Hepatocyte (in vitro differentiated cells): ENCODE measurements around the gene SLC9C2. TPM values are rescaled to one million over a fixed set of nuclear protein-coding genes. Genes with fewer than 3 reads are reported as not detected.

Source experiments
- DNase-seq: peaks from one replicate; pipeline ENCODE4 v3.0.0-alpha.2; 2016; ENCODE audit warnings: low spot score
- H2AFZ ChIP-seq: fragments of 200-600 bp; sonication (generic); 2 replicates; pipeline ENCODE4 v1.6.0; 2016; ENCODE audit warnings: antibody characterized with exemption, mild to moderate bottlenecking
- H3K27ac ChIP-seq: fragments of 200-600 bp; sonication (generic); 2 replicates; pipeline ENCODE4 v1.5.1; 2016; ENCODE audit warnings: mild to moderate bottlenecking
- H3K27me3 ChIP-seq: fragments of 200-600 bp; sonication (generic); 2 replicates; pipeline ENCODE4 v1.6.1; 2016
- H3K36me3 ChIP-seq: fragments of 200-600 bp; sonication (generic); replicated peaks from 2 replicates; pipeline ENCODE4 v1.5.1; 2016; ENCODE audit warnings: low read depth; ENCODE audit not compliant: insufficient read depth
- H3K4me1 ChIP-seq: fragments of 200-600 bp; sonication (generic); 2 replicates; pipeline ENCODE4 v1.5.1; 2016; ENCODE audit warnings: mild to moderate bottlenecking, moderate library complexity; ENCODE audit not compliant: insufficient read depth
- H3K4me2 ChIP-seq: fragments of 200-600 bp; sonication (generic); 2 replicates; pipeline ENCODE4 v1.6.0; 2016
- H3K4me3 ChIP-seq: fragments of 200-600 bp; sonication (generic); 2 replicates; pipeline ENCODE4 v1.5.1; 2016; ENCODE audit warnings: mild to moderate bottlenecking
- H3K79me2 ChIP-seq: fragments of 200-600 bp; sonication (generic); 2 replicates; pipeline ENCODE4 v1.6.0; 2017; ENCODE audit warnings: mild to moderate bottlenecking
- H3K9me2 ChIP-seq: fragments of 200-600 bp; sonication (generic); replicated peaks from 2 replicates; pipeline ENCODE4 v1.6.0; 2017; ENCODE audit warnings: mild to moderate bottlenecking; ENCODE audit not compliant: insufficient read depth
- H3K9me3 ChIP-seq: fragments of 200-600 bp; sonication (generic); 2 replicates; pipeline ENCODE4 v1.5.1; 2016; ENCODE audit warnings: low read depth, mild to moderate bottlenecking
- H4K20me1 ChIP-seq: fragments of 200-600 bp; sonication (generic); 2 replicates; pipeline ENCODE4 v1.6.0; 2016; ENCODE audit warnings: mild to moderate bottlenecking; ENCODE audit not compliant: insufficient read depth, poor library complexity, severe bottlenecking
- CTCF ChIP-seq: fragments of 200-600 bp; sonication (generic); IDR thresholded peaks from 2 replicates; pipeline ENCODE4 v1.5.1; 2016; ENCODE audit warnings: antibody characterized with exemption, mild to moderate bottlenecking; ENCODE audit not compliant: poor library complexity
- EZH2 ChIP-seq: fragments of 200-600 bp; sonication (generic); IDR thresholded peaks from 2 replicates; pipeline ENCODE4 v1.6.1; 2016; ENCODE audit warnings: antibody characterized with exemption, mild to moderate bottlenecking, borderline replicate concordance
- EZH2phosphoT487 ChIP-seq: fragments of 200-600 bp; sonication (generic); IDR thresholded peaks from one replicate; pipeline ENCODE4 v1.6.1; 2018; ENCODE audit warnings: antibody characterized with exemption, mild to moderate bottlenecking, low read depth, moderate library complexity; ENCODE audit not compliant: unreplicated experiment, severe bottlenecking
- WGBS: methylation state at CpG from one replicate; pipeline ENCODE4 v1.1.6; 2016; ENCODE audit warnings: low lambda C conversion rate; ENCODE audit errors: missing lambda C conversion rate; 5-methylcytosine and 5-hydroxymethylcytosine counted together
- polyA plus RNA-seq: library from polyadenylated mRNA; unstranded; fragments of >200 nt; fragmentation: Nextera tagmentation; extraction: Ambion mirVana; gene quantifications from 2 replicates; pipeline ENCODE4 v1.2.1, GENCODE V29; 2016
- total RNA-seq: library from RNA; depleted of rRNA; stranded (reverse); fragments of >200 nt; gene quantifications from 2 replicates; pipeline ENCODE4 v1.2.3, GENCODE V29; 2014

The SLC9C2 gene
- total and polyA plus RNA-seq, 2 experiments from 2014 or later, result 0.77 to 1.1 TPM

GRCh38 chr1:173478094-173478674 is 124.7 kb downstream of the SLC9C2 start:
- peak; percentile 72 for DNase-seq
- H3K36me3 ChIP-seq, result no peaks in the 10 kb centered on the region
- peak overlapping the region; percentile 77 for H3K4me2 ChIP-seq
- no peaks in the 10 kb centered on the region for H3K9me3 ChIP-seq
- peak overlapping the region; percentile 82 for H2AFZ ChIP-seq
- peaks cover 32% of the 10 kb centered on the region for H3K4me1 ChIP-seq
- H3K27me3 ChIP-seq, result no peaks in the 10 kb centered on the region
- H4K20me1 ChIP-seq, result peaks cover 31% of the 10 kb centered on the region
- peak overlapping the region; percentile 88 for H3K4me3 ChIP-seq
- H3K79me2 ChIP-seq, result peaks cover 52% of the 10 kb centered on the region
- H3K27ac ChIP-seq, result peak overlapping the region; percentile 100
- under 1% methylated on average over 9 of the region's 9 CpGs for WGBS
- H3K9me2 ChIP-seq, result no peaks in the 10 kb centered on the region
- no peak for TF ChIP-seq EZH2
- TF ChIP-seq CTCF, result no peak
- no peak for TF ChIP-seq EZH2phosphoT487

GRCh38 chr1:173477286-173478093 is 125.4 kb downstream of the SLC9C2 start, which contains the start of gene PRDX6:
PRDX6 (plus strand) TSS chr1:173477335; CDS start chr1:173477398, 63 bp downstream.
- H3K4me2 ChIP-seq, result peak within 1 kb of the TSS; percentile 93
- H3K79me2 ChIP-seq, result peaks cover 52% of the 10 kb centered on the region
- H3K36me3 ChIP-seq, result no peaks in the 10 kb centered on the region
- DNase-seq, result peak; percentile 71
- no peaks in the 10 kb centered on the region for H3K9me2 ChIP-seq
- no peaks in the 10 kb centered on the region for H3K9me3 ChIP-seq
- peak within 1 kb of the TSS; percentile 100 for H3K27ac ChIP-seq
- H3K4me3 ChIP-seq, result peak within 1 kb of the TSS; percentile 88
- H3K4me1 ChIP-seq, result peaks cover 34% of the 10 kb centered on the region
- H4K20me1 ChIP-seq, result peaks cover 26% of the 10 kb centered on the region
- TF ChIP-seq CTCF (no peak), EZH2phosphoT487 (no peak), EZH2 (no peak)
- WGBS, result under 1% methylated on average over 58 of the region's 69 CpGs
- peak within 1 kb of the TSS; percentile 82 for H2AFZ ChIP-seq
- no peaks in the 10 kb centered on the region for H3K27me3 ChIP-seq

GRCh38 chr1:173476665-173477285 is 126.1 kb downstream of the SLC9C2 start:
- H3K9me3 ChIP-seq, result no peaks in the 10 kb centered on the region
- DNase-seq, result peak; percentile 95
- H3K9me2 ChIP-seq, result no peaks in the 10 kb centered on the region
- H3K36me3 ChIP-seq, result no peaks in the 10 kb centered on the region
- under 1% methylated on average over 24 of the region's 62 CpGs for WGBS
- peak overlapping the region; percentile 93 for H3K4me2 ChIP-seq
- peaks cover 49% of the 10 kb centered on the region for H3K79me2 ChIP-seq
- H3K4me3 ChIP-seq, result peak overlapping the region; percentile 83
- H3K4me1 ChIP-seq, result peaks cover 34% of the 10 kb centered on the region
- peaks cover 26% of the 10 kb centered on the region for H4K20me1 ChIP-seq
- peak overlapping the region; percentile 96 for H3K27ac ChIP-seq
- H3K27me3 ChIP-seq, result no peaks in the 10 kb centered on the region
- H2AFZ ChIP-seq, result peak overlapping the region; percentile 82
- TF ChIP-seq EZH2 (no peak), CTCF (no peak), EZH2phosphoT487 (no peak)
